Stimulated activated CD4-positive, alpha-beta T cell treated with anti-CD3 and anti-CD28 coated beads, Interleukin-4, amount 100 ng/mL, for 4 hours (primary cell): ENCODE results near the gene PHACTR1.
"Not testable (repeated sequence)": the region's sequence is repeated elsewhere in the genome, so short reads cannot be mapped to it uniquely, and the experiment has no call there.

Experiments used
- DNase-seq, 2 experiments: peaks; one replicate each; pipeline ENCODE4 v3.0.0-alpha.2; 2020

Gene PHACTR1

DNA sequence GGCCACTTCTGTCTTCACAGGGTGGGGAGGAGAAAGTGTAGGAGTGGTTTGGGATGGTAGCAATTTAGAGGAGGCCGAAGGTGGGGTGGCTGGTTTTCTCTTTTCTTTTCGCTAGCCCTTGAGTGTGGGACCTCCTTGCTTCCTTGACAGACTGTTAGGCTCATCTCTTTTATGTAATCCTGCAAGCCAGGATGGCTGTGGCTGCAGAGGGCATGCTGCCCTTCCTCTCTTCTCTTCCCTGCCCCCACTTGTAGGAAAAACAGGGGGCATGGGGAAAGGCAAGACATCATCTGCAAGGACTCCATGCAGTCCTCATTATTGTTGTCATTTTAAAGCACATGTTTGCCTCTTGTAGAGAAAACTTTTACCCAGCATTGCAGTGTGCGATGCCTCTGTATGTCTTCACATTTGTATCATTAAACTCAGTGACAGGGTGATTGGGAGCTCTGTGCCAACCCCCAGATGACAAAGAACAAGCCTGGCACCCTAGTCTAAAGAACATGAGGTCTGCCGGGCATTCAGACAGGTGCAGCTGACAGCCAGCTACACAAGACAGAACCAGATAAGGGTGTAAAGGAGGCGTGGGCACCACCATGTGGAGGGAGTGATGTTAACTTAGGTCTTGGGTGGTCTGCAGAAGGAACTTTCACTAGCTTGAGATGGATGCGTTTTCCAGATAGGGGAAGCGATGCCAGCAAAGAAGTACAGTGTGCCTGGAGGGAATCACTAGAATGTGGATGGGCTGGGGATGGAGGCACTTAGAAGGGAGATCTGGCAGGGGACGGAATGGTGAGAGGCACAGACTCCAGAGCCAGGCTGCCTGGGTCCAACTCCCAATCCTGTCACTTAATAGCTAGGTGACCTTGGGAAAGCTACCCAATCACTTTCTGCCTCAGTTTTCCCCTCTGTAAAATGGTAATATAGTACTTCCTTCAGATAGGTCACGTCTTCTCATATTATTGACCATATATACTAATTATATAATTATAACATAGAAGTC is 404.2 kb downstream of the PHACTR1 start:
- DNase-seq = no peak

DNA sequence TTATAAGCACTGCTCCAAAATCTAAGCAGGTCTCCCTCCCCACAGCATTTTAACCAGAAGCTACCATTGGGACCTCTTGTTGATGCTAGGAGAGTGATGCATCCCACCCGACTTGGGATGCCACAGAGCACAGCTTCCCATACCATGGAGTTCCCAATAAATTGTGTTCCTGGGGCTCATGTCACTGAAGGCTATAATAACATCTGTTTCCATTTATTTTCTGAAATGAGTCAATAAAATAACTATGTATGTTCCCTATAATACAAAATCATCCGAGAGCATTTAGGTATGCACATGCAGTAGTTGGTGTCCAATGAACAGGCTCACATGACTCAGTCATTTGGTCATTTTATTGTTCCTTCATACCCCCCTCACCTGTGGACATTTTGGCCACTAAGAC is 407.6 kb downstream of the PHACTR1 start:
- DNase-seq = no peak

DNA sequence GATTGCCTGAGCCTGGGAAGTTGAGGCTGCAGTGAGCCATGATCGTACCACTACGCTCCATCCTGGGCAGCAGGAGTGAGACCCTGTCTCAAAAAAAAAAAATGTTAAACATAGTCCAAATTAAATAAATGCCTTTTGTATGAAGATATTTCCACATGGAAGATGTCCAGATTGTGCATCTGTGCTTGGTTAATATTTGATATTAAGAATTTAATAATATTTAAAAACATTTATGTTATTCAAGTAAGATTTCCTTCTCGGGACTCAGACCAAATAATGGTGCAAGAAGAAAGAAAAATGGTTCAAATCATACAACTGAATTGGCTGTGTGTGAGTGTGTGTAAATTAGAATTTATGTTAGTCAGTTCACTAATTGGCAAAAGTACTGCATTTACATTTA is 409.3 kb downstream of the PHACTR1 start:
- no peak for DNase-seq

DNA sequence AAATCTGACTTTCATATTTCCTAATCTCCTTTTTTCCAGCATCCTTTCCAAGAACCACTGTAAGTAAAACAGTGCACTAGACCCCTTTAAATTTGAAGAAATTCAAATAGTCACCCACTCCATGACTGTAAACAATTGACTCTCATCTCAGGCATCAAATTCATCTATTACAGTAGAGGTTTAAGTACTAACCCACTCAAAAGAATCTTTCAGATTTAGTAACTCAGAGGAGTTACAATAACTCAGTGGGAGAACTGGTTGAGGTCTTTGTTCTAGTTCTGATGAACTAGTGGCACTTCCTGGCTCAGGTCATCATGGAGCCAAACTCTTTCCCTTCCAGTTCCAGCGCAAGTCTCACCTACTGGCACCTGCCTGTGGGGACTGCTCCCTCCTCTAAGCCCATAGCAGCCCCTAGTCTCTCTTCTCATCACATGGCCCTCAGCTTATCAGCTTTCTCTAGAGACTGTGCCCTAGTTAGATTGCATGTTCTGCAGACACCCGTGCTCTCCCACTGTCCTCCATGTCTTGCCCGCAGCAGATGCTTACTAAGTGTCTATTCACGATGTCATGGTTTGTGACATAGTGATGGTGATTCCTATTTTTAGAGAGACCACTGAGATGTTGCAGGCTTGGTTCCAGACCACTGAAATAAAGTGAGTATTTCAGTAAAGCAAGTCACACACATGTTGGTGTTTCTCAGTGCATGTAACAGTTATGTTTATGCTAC is 415.5 kb downstream of the PHACTR1 start:
- DNase-seq = no peak

DNA sequence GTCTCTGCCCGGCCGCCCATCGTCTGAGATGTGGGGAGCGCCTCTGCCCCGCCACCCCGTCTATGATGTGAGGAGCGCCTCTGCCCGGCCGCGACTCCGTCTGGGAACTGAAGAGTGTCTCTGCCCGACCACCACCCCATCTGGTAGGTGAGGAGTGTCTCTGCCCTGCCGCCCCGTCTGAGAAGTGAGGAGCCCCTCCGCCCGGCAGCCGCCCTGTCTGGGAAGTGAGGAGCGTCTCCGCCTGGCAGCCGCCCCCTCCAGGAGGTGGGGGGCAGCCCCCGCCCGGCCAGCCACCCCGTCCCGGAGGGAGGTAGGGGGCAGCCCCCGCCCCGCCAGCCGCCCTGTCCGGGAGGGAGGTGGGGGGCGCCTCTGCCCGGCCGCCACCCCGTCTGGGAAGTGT is 417.3 kb downstream of the PHACTR1 start:
- DNase-seq = not testable (repeated sequence)

DNA sequence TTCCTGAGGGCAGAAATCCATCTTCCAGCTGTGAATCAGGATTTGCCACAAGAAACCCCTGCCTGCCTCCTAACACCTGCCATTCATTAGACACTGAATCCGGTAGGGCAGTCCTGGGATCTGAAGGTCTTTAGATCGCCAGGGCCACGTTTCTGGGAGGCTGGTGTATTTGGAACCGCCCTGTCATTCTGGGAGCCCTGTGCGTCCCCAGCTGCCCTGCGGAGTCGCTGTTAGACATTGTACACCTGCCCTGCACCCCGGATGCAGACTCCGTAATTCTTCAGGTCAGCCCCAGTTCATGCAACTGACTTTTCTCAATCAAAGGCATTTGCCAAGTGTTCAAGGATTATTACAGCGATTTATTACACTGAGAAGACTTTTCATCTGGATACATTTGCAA is 418.6 kb downstream of the PHACTR1 start:
- no peak for DNase-seq

DNA sequence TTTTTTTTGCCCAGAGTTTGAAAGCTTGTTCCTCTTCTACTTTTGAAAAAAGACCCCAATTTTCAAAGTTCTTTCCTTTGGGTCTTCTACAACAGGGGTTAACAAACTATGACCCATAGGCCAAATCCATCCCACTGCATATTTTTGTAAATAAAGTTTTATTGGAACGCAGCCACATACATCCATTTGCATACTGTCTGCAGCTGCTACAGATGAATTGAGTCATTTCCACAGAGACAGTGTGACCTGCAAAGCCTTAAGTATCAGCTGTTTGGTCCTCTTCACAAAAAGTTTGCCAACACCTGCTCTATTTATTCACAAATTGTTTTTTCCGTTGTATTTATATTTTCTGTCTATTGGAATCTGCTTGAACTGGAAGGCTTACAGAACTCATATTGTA is 422.6 kb downstream of the PHACTR1 start:
- no peak for DNase-seq

DNA sequence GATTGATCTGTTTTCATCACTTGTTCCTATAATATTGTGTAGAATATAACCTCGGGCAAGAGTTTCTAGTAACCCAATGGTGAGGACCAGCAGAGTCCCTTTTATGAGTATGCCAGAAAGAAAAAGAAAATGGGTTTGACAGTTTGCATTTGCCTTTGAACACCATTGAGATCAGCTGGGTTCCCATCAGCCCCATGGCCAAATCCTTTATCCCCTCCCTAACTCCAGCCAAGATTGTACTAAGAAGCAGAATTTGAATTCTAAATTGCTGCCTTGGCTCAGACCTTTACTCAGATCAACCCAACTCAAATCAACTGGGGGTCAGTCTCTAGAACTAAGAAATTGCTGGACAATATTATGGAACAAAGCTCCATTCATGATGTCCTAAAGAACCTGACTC is 424.4 kb downstream of the PHACTR1 start:
- DNase-seq = no peak

DNA sequence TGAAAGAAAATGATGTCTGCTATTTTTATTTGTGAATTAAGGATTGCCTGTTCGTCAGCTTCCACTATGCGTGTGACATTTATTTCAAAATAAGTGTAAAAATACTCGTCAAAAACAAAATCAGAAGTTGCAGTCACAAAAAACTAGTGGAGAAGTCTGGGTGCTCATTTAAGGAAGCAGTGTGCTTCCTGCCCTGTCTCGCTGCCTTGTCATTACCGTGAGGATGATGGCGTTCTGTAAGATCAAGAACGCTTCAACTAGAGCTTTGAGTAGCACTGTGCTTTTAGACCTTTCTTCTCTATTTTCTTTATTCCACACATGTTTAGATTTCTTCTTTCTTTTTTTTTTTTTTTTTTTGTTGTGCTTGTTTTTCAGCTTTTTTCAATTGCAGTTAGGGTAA is 424.8 kb downstream of the PHACTR1 start:
- DNase-seq = no peak

DNA sequence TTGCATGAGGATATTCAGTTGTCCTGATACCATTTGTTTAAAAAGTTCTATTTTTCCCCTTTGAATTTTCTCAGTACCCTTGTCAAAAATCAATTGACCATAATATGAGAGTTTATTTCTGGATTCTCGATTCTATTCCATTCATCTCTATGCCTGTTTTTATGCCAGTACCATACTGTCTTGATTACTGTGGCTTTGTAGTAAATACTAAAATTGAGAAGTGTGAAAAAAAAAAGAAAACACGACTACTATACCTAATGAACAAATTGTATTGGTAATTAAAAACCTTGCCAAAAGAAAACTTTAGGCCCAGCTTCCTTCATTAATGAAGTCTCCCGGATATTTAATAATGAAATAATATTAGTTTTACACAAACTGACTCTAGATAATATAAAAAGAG is 426.0 kb downstream of the PHACTR1 start:
- DNase-seq = no peak

DNA sequence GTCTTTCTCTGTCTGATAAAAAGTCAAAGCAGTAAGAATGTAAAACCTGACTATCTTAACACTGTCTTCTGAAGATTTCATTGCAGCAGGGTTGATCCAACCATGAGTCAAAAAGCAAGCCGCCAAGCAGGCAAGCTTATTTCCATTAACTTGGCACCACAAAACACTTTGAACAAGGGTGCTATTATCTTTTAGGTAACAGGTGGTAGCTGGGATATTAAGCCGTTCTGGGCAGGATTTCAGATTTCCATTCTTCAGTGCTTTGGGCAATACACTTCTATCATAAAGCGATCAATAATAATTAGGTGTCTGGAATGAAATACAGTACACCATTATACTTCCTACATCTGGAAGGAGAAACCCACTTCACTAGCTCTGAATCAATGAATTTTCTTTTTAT is 429.9 kb downstream of the PHACTR1 start:
- no peak for DNase-seq

DNA sequence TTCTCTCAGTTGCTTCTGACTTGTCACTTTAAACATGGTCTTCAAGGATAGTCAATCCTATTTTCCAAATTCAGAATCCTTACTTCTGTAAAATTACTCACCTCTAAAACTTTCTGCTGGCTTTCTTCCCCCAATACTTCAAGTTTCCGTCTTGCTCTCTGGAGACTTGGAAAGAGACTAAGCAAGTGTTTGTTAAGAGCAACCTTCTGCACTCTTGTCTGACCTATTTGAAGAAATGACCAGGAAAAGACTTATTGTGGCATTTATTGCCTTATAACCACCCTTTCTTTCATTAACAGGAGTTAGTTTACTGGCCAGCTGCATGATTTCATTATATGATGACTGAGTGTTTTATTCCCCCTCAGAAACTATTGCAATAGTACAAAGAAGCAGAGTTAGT is 430.8 kb downstream of the PHACTR1 start:
- DNase-seq = no peak

DNA sequence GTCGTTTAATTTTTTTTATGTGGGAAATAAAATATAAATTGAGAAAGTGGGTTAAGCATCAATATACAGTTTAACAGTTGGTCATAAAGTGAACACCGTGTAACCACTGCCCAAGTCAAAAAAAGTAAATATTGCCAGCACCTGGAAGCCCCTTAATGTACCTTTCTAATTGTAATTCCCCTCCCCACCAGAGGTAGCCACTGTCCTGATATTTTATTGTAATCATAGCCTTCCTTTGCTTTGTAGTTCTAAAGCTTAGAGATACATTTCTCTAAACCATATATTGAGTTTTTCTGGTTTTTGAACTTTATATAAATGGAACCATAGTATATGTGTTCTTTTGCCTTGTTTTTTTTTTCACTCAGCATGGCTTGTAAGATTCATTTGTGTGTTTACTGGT is 431.2 kb downstream of the PHACTR1 start:
- DNase-seq = no peak

DNA sequence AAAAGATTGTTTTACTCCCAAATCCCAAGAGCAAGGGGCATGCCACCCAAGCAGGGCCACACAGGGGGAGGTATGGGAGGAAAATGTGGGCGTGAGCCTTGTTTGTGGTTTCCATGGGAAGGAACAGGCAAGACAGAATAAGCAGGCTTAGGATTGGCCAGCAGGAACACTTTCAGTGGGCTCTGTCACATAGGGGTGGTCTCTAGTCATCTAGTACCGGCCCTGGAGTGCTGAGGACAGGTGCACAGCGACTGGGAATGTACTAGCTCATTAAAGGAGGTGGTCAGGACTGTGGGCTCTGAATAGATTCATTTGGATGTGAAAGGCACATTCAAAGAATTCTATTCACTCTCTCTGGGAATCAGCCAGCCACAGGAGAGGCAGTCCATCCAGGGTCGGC is 436.2 kb downstream of the PHACTR1 start:
- DNase-seq = no peak

DNA sequence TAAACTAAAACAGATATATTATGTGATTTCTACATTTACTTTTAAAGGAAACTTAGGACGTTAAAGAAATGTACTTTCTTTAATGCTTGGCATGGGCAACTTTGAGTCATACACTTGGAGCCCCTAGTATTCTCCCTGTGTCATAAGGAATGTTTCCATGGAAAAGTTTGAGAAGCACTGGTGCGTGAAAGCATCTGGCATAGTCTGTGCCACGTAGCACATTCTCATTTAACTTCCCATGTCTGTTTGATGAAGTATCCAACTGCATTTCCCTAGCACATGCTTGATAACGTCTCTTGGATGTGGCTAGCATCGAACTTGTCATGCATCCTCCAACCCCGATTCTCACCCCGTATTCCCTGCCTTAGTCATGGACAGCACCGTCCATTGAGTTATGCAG is 439.8 kb downstream of the PHACTR1 start:
- no peak for DNase-seq

DNA sequence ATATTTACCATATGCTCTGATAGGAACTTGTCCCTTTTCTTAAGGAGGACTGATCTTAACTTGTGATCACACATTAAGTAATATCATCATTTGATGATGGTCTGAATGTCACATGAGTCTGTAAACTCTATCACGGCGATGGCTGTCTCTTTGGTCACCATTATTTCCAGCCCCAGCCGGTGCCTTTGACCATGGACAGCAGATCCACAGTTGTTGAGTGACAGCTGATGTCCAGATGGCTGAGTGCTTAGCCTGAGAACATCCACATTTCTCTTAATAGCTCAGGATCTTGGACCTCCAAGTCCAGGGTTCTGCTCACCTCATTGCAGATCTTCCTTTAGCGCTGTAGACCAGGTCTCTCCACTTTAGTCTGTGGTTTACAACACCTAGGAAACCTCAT is 440.7 kb downstream of the PHACTR1 start:
- no peak for DNase-seq

DNA sequence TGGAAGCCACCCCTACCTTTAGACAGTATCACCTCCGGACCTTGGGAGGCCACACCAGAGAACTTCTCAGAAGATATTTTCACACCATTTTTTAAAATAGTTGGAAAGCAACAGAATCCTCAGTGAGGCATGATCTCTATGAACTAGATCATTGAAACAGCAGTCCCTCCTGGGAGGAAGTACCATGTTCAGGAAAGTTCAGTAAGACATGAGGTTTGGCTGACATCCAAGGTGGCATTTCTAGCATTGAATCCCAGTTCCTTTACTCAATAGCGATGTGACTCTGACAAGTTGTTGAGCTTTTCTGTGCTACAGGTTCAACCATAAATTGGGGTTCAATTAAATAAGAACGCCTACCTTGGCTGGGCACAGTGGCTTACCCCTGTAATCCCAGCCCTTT is 442.7 kb downstream of the PHACTR1 start:
- DNase-seq = no peak

DNA sequence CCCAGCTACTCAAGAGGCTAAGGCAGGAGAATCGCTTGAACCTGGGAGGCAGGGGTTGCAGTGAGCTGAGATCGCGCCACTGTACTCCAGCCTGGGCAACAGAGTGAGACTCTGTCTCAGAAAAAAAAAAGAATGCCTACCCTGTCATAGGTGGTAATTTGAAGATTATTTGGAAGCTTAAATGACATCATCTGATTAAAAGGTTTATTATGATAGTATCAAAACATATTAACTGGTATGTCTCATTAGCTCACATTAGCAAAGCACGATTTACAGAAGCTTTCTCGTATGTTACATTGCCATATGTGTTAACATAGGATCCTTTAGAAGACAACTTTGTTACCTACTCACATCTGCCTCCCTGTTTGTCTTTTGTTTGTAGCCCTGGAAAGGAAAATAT is 443.3 kb downstream of the PHACTR1 start:
- DNase-seq = not testable (repeated sequence)

DNA sequence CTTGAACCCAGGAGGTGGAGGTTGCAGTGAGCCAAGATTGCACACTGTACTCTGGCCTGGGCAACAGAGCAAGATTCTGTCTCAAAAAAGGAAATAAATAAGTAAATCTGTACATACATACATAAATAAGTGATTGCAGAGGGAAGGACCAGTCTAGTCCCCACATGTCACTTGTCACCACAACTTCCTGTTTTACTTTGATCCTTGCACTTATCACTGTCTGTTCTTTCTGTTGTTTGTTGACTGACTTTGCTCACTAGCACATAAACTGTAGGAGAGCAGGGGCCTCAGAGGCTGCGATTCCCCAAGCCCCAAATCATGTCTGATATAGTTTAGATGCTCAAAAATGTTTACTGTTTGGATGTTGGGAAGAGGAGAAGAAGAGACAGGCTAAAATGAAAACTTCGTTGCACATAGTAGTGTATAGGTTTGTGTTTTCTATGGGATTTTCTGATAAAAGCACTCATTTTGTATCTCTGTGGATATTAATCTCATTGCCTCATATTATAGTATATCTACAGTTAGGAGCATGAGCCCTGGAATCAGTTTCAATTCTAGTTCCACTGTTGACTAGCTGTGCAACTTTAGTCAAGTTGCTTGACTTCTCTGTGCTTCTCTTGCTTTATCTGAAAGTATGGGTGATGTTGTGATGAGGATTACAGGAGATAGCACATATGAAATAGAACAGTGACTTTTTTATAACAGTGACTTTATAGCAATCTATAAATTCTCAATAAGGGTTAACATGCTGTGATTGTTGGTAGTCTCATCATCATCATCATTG is 446.8 kb downstream of the PHACTR1 start:
- DNase-seq = no peak

DNA sequence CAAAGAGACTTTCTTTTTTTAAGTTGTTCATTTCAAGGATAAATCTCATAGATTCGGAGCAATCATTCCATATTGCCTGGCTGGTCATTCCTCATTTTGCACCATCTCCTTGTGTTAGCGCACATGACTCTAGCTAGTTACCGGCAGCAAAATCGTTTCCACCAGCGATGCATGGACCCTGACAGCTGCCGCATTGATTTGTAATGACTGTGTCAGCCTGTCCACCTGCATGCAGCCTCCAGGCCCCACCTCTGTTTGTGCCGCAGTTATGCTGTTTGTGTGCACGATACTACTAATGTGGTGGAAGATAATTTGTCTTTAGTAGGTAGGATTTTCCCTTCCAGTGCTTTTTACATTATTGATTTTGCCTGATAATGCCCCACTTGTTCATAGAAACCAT is 447.7 kb downstream of the PHACTR1 start:
- DNase-seq = no peak

DNA sequence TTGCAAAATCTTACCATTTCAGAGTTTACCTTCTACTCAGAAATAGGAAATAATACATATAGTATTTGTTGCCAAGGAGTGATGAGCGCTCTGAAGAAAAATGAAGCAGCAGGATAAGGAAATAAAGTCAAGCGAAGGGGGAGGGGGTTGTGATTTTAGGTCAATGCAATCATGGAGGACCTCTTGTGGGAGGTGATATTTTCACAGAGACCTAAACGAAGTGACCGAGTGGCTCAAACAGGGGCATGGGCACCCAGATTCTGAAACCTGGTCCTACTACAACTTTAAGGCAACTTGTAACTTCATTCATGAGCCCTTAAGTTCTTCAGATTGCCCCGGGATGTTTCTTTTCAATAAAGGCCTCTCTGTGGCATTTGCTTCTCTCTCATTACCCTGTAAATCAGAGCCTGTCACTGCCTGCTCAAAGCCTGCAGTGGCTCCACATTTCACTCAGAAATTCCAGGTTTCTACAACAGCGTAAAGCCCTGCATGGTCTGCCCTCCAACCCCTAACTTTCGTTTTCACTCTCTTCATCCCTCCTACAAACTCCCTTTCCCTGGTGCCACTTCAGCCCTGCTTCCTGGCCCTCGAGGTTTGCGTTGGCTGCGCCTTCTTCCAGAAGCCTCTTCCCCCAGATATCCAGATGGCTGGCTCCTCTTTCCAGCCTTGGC is 449.1 kb downstream of the PHACTR1 start:
- DNase-seq = no peak

DNA sequence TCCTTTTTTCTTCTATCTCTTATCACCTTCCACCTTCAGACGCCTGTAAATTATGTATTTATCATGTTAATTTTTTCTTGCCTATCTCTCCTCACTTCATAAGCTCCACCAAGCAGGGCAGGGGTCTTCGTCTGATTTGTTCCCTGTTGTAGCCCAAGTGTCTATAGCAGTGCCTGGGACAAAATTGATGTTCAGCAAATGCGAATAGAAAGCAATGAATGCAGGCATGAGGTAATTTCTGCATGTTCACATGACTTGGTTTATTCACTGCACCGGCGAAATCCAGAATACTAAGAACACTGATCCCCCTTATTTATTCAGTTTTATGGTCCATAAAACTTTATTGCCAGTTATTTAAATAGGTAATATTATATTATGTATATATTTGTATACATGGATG is 449.7 kb downstream of the PHACTR1 start:
- DNase-seq = no peak

DNA sequence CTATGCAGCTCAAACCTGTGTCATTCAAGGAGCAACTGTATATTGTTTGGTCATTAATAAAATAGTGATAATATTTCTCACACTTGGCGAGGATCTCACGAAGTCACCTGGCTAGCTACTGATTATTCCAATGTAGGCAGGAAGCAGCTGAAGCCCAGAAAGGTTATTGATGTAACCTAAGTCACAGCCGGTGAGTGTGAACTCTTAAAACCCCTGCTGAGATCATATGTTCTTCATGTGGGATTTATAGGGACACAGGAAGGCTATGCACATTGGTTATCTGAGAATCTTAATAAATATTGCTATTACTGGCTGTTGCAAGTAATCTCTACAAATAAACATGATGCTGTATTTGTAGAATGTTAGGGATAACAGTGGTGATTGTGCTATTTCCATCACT is 450.3 kb downstream of the PHACTR1 start:
- no peak for DNase-seq
